Endothelial cell of umbilical vein (primary cell): ENCODE data around the gene CETP.

Experiments used
- CTCF ChIP-seq, 2 donors: IDR thresholded peaks; 1 replicate in 1 of 2; 2 replicates in 1 of 2; pipeline ENCODE4 v1.5.1; 2011; ENCODE audit warnings: low read length in 2 of 2, mild to moderate bottlenecking in 2 of 2, moderate library complexity in 2 of 2, control low read depth in 1 of 2, inconsistent platforms in 1 of 2, low read depth in 1 of 2; ENCODE audit not compliant: insufficient read depth in 1 of 2; ENCODE audit errors: extremely low read depth in 1 of 2
- EZH2 ChIP-seq: IDR thresholded peaks from 2 replicates; pipeline ENCODE4 v1.6.1; 2012; ENCODE audit warnings: borderline replicate concordance, low read depth, mild to moderate bottlenecking, moderate library complexity, low read length, inconsistent platforms; ENCODE audit not compliant: severe bottlenecking
- FOS ChIP-seq: IDR thresholded peaks from 2 replicates; pipeline ENCODE4 v1.6.1; 2011; ENCODE audit warnings: mild to moderate bottlenecking, low read length, moderate library complexity, borderline replicate concordance; ENCODE audit not compliant: insufficient read depth
- GATA2 ChIP-seq: IDR thresholded peaks from 2 replicates; pipeline ENCODE4 v1.7.0; 2011; ENCODE audit warnings: low read depth, mild to moderate bottlenecking, moderate library complexity, mixed read lengths, low read length; ENCODE audit not compliant: insufficient read length, insufficient read depth
- JUN ChIP-seq: IDR thresholded peaks from 2 replicates; pipeline ENCODE4 v1.6.1; 2011; ENCODE audit warnings: borderline replicate concordance, low read depth; ENCODE audit not compliant: insufficient read length, insufficient read depth
- MAX ChIP-seq: IDR thresholded peaks from 2 replicates; pipeline ENCODE4 v1.6.1; 2011; ENCODE audit not compliant: insufficient read depth, insufficient read length
- MYC ChIP-seq: IDR thresholded peaks from one replicate; pipeline ENCODE4 v1.6.1; 2011; ENCODE audit warnings: mild to moderate bottlenecking, low read depth, low read length
- POLR2A ChIP-seq: IDR thresholded peaks from 2 replicates; pipeline ENCODE4 v1.6.1; 2012; ENCODE audit warnings: low read depth, mild to moderate bottlenecking, control low read depth, low read length
- POLR2AphosphoS5 ChIP-seq: IDR thresholded peaks from 2 replicates; pipeline ENCODE4 v1.6.1; 2012; ENCODE audit warnings: low read depth, mild to moderate bottlenecking, control low read depth, low read length, moderate library complexity; ENCODE audit not compliant: insufficient read depth

GRCh38 chr16:56927471-56927870 is 34.3 kb upstream of the CETP start:
- TF ChIP-seq CTCF (IDR thresholded peaks at IDR 0.05; ENCODE audit: extremely low read depth in 1 of 2, insufficient read depth in 1 of 2, low read depth in 1 of 2, low read length in 2 of 2) (no peak), POLR2A (no peak), POLR2AphosphoS5 (no peak), EZH2 (no peak), JUN (no peak), MAX (no peak), MYC (no peak), FOS (no peak), GATA2 (no peak)
